ENCODE measurements around the gene TMEM176B. TPM values are rescaled to one million over a fixed set of nuclear protein-coding genes. Genes with fewer than 3 reads are reported as not detected.
"Not testable (repeated sequence)": the region's sequence is repeated elsewhere in the genome, so short reads cannot be mapped to it uniquely, and the experiment has no call there.

TMEM176B gene
- total RNA-seq, 2 donors from 2014 or later, result 0.31 to 0.35 TPM

DNA sequence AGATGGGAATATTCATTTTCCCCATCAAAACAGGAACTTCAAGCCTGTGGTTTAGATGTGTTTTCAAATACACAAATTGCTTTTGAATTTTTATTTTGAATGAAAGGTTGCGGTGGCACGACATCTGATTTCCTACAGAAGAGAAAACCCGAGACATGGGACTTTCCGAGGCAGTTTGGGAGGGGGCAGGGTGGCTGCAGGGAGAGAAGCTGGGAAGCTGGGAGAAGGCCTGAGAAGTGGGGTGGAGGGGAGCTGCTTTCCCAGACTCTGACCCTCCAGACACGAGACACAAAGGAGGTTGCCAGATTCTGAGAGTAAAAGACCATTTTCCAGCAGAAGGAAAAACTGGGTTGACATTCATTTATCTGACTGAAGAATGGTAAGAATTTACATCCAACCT lies 20.0 kb upstream of the TMEM176B start:
- DNase-seq, result no peak
- H3K27ac Mint-ChIP-seq, result no peak overlapping the region

DNA sequence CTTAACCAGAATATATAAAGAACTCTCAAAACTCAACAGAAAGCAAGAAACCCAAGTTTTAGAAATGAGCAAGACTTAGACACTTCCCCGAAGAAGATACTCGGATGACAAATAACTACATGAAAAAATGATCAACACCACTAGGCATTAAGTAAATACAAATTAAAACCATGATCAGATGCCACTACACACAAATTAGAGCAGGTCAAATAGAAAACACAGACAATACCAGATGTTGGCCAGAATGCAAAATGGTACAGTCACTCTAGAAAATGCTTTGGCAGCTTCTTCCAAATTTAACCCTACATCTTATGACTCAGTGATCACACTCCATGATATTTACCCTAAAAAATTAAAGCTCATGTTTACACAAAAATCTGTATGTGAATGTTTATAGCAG lies 18.8 kb upstream of the TMEM176B start:
- TF ChIP-seq, protein P1, sequence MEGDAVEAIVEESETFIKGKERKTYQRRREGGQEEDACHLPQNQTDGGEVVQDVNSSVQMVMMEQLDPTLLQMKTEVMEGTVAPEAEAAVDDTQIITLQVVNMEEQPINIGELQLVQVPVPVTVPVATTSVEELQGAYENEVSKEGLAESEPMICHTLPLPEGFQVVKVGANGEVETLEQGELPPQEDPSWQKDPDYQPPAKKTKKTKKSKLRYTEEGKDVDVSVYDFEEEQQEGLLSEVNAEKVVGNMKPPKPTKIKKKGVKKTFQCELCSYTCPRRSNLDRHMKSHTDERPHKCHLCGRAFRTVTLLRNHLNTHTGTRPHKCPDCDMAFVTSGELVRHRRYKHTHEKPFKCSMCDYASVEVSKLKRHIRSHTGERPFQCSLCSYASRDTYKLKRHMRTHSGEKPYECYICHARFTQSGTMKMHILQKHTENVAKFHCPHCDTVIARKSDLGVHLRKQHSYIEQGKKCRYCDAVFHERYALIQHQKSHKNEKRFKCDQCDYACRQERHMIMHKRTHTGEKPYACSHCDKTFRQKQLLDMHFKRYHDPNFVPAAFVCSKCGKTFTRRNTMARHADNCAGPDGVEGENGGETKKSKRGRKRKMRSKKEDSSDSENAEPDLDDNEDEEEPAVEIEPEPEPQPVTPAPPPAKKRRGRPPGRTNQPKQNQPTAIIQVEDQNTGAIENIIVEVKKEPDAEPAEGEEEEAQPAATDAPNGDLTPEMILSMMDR (conservative IDR thresholded peaks at IDR 0.05), result no peak
- peaks cover 6% of the 10 kb centered on the region for H3K9me3 Mint-ChIP-seq

More for the DNA sequence above, 20.0 kb upstream of the TMEM176B start:
- Histone ChIP-seq H3K27ac (ENCODE audit: low read depth, low read length) (no peak overlapping the region), H3K9ac (ENCODE audit: extremely low read depth, low read length, poor library complexity, severe bottlenecking) (no peak overlapping the region), H3K4me3 (ENCODE audit: low read length) (no peak overlapping the region), H3K4me1 (ENCODE audit: control insufficient read depth, insufficient read depth, low read length) (no peaks in the 10 kb centered on the region), H3K36me3 (ENCODE audit: control insufficient read depth, insufficient read depth, low read length) (no peaks in the 10 kb centered on the region), H3K27me3 (ENCODE audit: control insufficient read depth, insufficient read depth, low read length, poor library complexity, severe bottlenecking) (no peaks in the 10 kb centered on the region), H3K9me3 (ENCODE audit: control insufficient read depth, low read length) (no peaks in the 10 kb centered on the region)
- WGBS, 2 experiments (ENCODE audit: insufficient coverage in 1 of 2, insufficient read length in 1 of 2), result 84% methylated on average over 5 of the region's 5 CpGs; no CpG with 5 or more reads in 1 of the 2 experiments
- TF ChIP-seq, protein P1 (conservative IDR thresholded peaks at IDR 0.05), result no peak
- H3K36me3 Mint-ChIP-seq (ENCODE audit: low read depth), result no peaks in the 10 kb centered on the region
- no peaks in the 10 kb centered on the region for H3K4me1 Mint-ChIP-seq
- H3K9me3 Mint-ChIP-seq, result peaks cover 6% of the 10 kb centered on the region
- no peak overlapping the region for H3K4me3 Mint-ChIP-seq
- peaks cover 16% of the 10 kb centered on the region for H3K27me3 Mint-ChIP-seq (ENCODE audit: insufficient read depth)

DNA sequence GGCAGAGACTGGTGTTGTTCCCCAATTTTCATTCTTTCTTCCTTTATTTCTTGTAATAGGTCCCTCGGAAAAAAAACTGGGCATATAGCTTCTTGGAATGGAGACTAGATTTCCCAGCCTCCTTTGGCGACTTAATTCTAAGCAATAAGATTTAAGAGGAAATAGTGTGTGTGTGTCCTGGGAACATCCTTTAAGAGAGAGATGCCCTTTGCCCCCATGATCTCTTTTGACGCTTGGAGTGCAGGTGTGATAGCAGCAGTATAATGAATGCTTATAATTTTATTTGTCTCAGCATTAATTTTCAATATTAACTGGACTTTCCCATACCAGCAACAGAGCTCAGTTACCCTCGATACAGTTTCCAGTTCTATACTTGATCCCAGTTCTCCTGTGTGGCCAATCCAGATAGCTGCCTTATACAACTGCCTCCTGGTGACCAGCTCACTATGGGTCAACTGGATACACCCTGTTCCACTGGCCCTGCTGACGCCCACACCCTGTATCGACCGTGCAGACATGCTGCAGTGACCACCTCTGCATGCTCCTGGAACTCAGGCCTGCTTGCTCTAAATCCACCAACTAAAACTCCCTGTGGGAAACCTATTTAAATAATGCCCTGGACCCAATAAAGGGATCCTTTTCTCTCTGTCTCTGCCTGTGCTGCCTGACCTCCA lies 14.3 kb upstream of the TMEM176B start:
- TF ChIP-seq, protein P1 (conservative IDR thresholded peaks at IDR 0.05), result no peak
- no peak overlapping the region for H3K9ac ChIP-seq (ENCODE audit: extremely low read depth, low read length, poor library complexity, severe bottlenecking)
- Mint-ChIP-seq H3K9me3 (peaks cover 8% of the 10 kb centered on the region), H3K36me3 (ENCODE audit: low read depth) (no peaks in the 10 kb centered on the region), H3K27me3 (ENCODE audit: insufficient read depth) (peaks cover 51% of the 10 kb centered on the region), H3K4me1 (no peaks in the 10 kb centered on the region), H3K4me3 (no peak overlapping the region), H3K27ac (no peak overlapping the region)
- H3K27ac ChIP-seq (ENCODE audit: low read depth, low read length), result no peak overlapping the region
- no peaks in the 10 kb centered on the region for H3K4me1 ChIP-seq (ENCODE audit: control insufficient read depth, insufficient read depth, low read length)
- H3K9me3 ChIP-seq (ENCODE audit: control insufficient read depth, low read length), result no peaks in the 10 kb centered on the region
- no peaks in the 10 kb centered on the region for H3K27me3 ChIP-seq (ENCODE audit: control insufficient read depth, insufficient read depth, low read length, poor library complexity, severe bottlenecking)
- WGBS, 2 experiments (ENCODE audit: insufficient coverage in 1 of 2, insufficient read length in 1 of 2), result 75 to 77% methylated on average over 3 to 7 of the region's 7 CpGs
- H3K4me3 ChIP-seq (ENCODE audit: low read length), result no peak overlapping the region
- no peaks in the 10 kb centered on the region for H3K36me3 ChIP-seq (ENCODE audit: control insufficient read depth, insufficient read depth, low read length)
- DNase-seq, result no peak

More for the DNA sequence above, 18.8 kb upstream of the TMEM176B start:
- Histone ChIP-seq H3K36me3 (ENCODE audit: control insufficient read depth, insufficient read depth, low read length) (no peaks in the 10 kb centered on the region), H3K9ac (ENCODE audit: extremely low read depth, low read length, poor library complexity, severe bottlenecking) (no peak overlapping the region), H3K27ac (ENCODE audit: low read depth, low read length) (no peak overlapping the region), H3K4me3 (ENCODE audit: low read length) (no peak overlapping the region), H3K4me1 (ENCODE audit: control insufficient read depth, insufficient read depth, low read length) (no peaks in the 10 kb centered on the region), H3K27me3 (ENCODE audit: control insufficient read depth, insufficient read depth, low read length, poor library complexity, severe bottlenecking) (no peaks in the 10 kb centered on the region), H3K9me3 (ENCODE audit: control insufficient read depth, low read length) (no peaks in the 10 kb centered on the region)
- peaks cover 16% of the 10 kb centered on the region for H3K27me3 Mint-ChIP-seq (ENCODE audit: insufficient read depth)
- WGBS, 2 experiments (ENCODE audit: insufficient coverage in 1 of 2, insufficient read length in 1 of 2), result 94 to 95% methylated on average over 2 of the region's 2 CpGs
- DNase-seq, result no peak
- H3K36me3 Mint-ChIP-seq (ENCODE audit: low read depth), result no peaks in the 10 kb centered on the region
- H3K4me3 Mint-ChIP-seq, result no peak overlapping the region
- no peak overlapping the region for H3K27ac Mint-ChIP-seq
- H3K4me1 Mint-ChIP-seq, result no peaks in the 10 kb centered on the region

DNA sequence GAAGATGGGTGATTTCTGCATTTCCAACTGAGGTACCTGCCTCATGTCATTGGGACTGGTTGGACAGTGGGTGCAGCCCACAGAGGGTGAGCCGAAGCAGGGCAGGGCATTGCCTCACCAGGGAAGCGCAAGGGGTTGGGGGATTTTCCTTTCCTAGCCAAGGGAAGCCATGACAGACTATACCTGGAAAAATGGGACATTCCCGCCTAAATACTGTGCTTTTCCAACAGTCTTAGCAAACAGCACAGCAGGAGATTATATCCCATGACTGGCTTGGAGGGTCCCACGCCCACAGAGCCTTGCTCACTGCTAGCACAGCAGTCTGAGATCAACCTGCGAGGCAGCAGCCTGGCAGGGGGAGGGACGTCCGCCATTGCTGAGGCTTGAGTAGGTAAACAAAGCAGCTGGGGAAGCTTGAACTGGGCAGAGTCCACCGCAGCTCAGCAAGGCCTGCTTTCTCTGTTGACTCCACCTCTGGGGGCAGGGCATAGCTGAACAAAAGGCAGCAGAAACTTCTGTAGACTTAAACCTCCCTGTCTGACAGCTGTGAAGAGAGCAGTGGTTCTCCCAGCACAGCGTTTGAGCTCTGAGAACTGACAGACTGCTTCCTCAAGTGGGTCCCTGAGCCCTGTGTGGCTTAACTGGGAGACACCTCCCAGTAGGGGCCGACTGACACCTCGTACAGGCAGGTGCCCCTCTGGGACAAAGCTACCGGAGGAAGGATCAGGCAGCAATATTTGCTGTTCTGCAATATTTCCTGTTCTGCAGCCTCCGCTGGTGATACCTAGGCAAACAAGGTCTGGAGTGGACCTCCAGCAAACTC lies 7.7 kb upstream of the TMEM176B start:
- H3K9me3 ChIP-seq (ENCODE audit: control insufficient read depth, low read length); DNase-seq; H3K4me1 Mint-ChIP-seq; H3K4me3 Mint-ChIP-seq; H3K36me3 ChIP-seq (ENCODE audit: control insufficient read depth, insufficient read depth, low read length); H3K4me3 ChIP-seq (ENCODE audit: low read length); H3K36me3 Mint-ChIP-seq (ENCODE audit: low read depth); H3K27ac Mint-ChIP-seq; H3K27ac ChIP-seq (ENCODE audit: low read depth, low read length); H3K9ac ChIP-seq (ENCODE audit: extremely low read depth, low read length, poor library complexity, severe bottlenecking); H3K4me1 ChIP-seq (ENCODE audit: control insufficient read depth, insufficient read depth, low read length): not testable (repeated sequence)
- H3K27me3 ChIP-seq (ENCODE audit: control insufficient read depth, insufficient read depth, low read length, poor library complexity, severe bottlenecking), result peaks cover 27% of the 10 kb centered on the region
- Mint-ChIP-seq H3K9me3 (peaks cover 19% of the 10 kb centered on the region), H3K27me3 (ENCODE audit: insufficient read depth) (peaks cover 64% of the 10 kb centered on the region)
- WGBS, 2 experiments (ENCODE audit: insufficient coverage in 1 of 2, insufficient read length in 1 of 2), result 75 to 82% methylated on average over 5 to 13 of the region's 13 CpGs
